Activated T-cell treated with anti-CD3 and anti-CD28 coated beads, Interleukin-2, amount 50 U/mL, for 1 hour (primary cell): Measurements from ENCODE around the gene DOCK1.

Source experiments
- DNase-seq: peaks from one replicate; pipeline ENCODE4 v3.0.0-alpha.2; 2020

Gene DOCK1

DNA sequence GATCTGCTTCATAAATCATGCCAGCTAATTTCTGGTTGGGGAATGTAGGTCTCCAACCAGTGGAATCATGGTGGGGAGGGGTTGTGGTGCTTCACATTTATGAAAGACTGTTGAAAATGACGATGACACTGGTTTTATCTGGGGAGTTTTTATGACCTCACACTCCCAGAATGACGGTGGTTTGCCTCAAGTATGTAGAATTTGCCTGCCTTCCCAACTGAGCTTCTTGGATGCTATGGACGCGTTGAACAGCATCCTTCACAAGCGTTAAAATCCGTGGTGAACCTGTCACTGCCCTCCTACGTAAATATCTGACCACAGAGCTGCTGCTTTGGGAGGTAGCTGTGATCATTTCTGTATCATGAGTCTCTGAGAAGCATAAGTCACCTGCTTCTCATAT lies 287.9 kb downstream of the DOCK1 start:
- DNase-seq: no peak

GRCh38 chr10:127194111-127194510 lies 288.9 kb downstream of the DOCK1 start:
- DNase-seq: no peak

GRCh38 chr10:127194599-127194998 lies 289.4 kb downstream of the DOCK1 start:
- no peak for DNase-seq

DNA sequence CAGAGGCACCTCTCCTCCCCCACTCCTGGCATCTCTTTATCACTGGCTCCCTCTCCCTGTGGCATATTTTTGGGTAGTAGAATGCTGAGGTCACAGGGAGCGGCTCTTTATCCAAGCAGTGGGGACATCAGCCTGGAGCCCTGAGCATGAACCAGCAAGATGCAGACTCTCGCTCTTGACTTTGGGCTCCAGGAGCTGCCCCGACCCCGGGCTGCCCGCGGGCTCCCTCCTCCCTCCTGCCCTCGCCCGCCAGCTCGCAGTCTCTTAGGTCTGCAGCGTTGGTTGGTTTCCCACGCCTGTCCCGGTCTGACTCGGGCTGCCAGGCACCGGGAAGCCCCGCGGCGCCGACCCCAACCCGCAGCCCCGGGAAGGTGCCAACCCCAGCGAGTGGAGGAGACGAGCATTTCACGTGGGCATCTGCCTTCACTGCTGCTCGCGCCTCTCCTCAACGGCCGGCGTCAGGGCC lies 289.8 kb downstream of the DOCK1 start:
- no peak for DNase-seq

DNA sequence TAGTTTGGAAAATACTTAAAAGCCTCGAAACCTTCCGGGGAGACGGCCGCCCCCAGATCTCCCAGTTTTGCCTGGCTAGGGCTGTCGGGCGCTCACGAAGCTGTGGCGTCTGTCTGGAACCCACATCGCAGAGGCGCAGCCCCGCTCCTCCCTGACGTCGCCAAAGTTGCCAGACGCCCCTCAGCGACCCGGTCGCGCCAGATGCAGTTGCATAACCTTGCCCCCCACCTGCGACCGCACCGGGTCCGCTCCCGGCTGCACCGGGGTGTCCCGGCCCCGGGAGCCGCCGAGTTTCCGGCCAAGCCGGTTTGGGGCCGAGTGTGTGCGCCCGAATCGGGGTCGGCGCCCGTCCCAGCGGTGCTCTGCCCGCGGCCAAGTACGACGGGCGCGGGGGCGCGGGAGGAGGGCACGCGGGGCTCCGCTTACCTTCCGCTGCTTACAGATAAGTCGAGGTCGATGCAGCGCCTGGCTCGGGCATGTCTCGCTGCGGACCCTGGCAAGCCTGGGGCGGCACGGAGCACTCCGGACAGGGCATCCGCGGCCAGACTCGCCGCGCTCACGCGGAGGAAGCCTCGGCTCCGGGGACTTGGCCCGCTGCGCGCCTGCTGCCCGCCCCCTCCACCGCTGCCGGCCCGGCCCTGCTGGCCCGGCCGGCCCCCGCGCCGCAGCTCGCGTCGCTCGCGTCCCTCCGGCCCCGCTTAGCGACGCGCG lies 290.5 kb downstream of the DOCK1 start:
- DNase-seq: no peak

- DNase-seq: no peak
These were observed 291.3 kb downstream of the DOCK1 start, which contains the start of gene INSYN2A for GRCh38 chr10:127196282-127197153. Gene INSYN2A (minus strand): TSS chr10:127196591. CDS start chr10:127176395, 20,196 bp downstream.

DNA sequence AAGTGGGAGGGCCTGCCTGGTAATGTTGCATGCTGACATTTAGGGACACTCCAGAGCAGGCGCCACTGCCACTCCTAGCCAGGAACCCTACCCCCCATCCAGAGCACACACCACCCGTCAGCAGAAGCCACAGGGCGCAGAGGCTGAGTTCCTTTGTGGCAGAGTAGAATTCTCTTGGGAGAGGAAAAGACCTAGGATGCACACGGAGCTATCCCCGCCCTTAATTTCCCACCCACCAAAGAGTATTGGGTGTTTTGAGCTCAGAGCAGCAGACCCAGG lies 291.9 kb downstream of the DOCK1 start:
- no peak for DNase-seq

GRCh38 chr10:127198307-127198706 lies 293.1 kb downstream of the DOCK1 start:
- no peak for DNase-seq

GRCh38 chr10:127198721-127199120 lies 293.5 kb downstream of the DOCK1 start:
- no peak for DNase-seq

GRCh38 chr10:127200646-127201045 lies 295.4 kb downstream of the DOCK1 start:
- DNase-seq: no peak

- no peak for DNase-seq
These were observed 297.8 kb downstream of the DOCK1 start for GRCh38 chr10:127203067-127203466.

DNA sequence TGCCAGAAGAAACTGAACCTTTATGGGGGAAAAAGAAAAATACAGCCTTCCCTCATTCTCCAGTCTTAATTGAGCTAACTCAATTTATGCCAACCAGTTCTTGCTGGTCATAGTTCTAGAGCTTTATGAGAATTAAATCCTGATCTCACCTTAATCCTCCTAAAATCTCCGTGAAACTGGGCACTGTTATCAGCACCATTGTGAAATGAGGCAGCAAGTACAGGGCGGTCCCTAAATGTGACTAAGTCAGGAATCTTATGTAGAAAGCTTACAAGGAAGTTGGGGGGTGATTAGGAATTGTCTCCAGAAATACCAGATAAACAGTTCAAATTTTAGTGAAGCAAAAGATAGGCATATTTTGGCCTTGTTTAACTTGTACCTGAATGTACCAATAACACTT lies 301.9 kb downstream of the DOCK1 start:
- DNase-seq: no peak

DNA sequence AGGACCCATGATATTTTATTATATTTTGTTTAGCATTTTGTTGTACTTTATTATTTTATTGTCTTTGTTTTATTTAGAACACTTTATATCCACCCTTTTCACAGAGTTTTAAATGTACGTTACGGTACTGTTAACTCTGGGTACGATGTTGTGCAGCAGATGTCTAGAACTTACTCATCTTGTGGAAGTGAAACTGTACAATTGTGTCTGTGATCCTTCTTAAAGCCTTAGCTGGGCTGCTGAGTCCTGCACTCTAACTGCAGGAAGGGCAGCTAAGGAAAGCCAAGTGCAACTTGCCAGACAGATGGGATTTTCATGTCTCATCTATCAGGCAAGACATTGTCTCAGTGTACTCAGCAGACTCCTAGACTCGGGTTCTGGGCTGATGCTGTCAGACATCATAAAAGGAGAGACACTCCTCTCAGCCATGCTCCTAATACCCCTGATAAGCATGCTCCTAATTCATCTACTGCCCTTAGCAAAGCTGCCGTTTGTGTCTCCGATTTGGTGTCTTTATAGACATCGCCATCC lies 305.8 kb downstream of the DOCK1 start:
- DNase-seq: no peak

DNA sequence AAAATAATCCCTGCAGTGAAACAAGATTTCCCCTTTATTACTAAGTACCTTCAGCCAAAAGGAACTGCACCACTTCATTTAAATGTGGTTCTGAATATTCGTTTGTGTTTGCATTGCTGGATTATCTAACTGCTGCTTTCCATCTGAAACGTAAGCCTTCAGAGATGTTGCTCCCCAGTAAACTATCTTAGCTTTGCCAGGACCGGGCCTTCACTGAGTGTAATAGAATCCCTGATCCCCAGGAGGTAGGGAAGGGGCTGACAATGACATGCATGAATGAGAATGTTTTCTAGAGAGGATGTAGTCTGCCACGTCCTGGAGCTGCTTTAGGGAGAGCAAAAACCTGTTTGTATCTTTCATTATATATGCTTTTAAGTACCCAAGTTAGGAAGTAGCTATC lies 310.6 kb downstream of the DOCK1 start:
- no peak for DNase-seq

GRCh38 chr10:127216274-127216673 lies 311.0 kb downstream of the DOCK1 start:
- no peak for DNase-seq

DNA sequence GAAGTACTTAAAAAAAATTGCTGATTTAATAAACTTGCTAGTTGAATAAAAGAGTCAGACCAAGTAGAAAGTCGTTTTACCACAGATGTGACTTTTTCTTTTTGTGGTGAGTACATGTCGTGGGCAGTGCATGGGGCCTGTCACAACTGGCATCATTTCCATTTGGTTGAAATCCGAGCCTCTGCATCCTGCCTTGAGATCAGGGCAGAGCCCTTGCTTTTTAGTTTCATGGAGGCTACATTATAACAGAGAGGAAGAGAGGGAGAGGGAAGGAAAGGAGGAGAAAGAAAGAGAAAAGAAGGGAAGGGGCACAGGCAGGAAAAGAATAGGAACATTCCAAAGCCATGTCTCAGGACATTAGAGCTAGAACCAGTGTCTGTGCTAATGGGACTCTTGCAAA lies 311.6 kb downstream of the DOCK1 start:
- DNase-seq: no peak

DNA sequence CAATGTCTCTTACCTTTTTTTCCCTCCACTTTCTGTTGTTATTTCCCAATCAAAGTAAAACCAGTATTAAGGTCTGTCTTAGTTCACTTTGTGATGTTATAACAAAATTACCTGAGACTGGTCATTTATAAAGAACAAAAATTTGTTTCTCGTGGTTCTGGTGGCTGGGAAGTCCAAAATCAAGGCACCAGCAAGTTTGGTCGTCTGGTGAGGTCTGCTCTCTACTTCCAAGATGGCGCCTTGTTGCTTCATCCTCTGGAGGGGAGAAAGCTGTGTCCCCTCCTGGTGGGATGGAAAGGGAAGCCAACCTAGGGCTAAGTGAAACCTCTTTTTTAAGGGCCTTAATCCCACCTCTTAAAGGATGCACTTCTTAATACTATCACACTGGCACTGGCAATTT lies 313.4 kb downstream of the DOCK1 start:
- no peak for DNase-seq

GRCh38 chr10:127221281-127221680 lies 316.1 kb downstream of the DOCK1 start:
- DNase-seq: no peak

DNA sequence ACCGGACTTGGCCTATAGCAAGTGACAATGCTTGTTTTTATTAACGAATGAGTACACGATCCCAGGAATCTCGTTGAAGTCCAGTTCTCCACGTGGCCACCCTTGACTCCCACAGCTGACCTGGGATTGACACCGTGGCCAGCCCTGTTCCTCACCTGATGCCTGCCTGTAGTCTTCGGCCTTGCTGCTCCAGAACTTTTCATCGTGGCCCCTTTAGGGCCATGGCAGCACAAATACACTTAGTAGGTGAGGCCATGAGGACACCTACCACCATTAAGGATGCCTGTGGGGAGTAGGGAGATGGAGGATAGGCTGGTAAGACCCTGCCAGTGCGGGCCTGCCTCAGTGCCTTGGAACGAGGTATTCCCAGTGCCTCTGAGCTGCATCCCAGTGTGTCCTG lies 321.8 kb downstream of the DOCK1 start:
- DNase-seq: no peak

- DNase-seq: no peak
These were observed 322.4 kb downstream of the DOCK1 start for GRCh38 chr10:127227663-127228062.

DNA sequence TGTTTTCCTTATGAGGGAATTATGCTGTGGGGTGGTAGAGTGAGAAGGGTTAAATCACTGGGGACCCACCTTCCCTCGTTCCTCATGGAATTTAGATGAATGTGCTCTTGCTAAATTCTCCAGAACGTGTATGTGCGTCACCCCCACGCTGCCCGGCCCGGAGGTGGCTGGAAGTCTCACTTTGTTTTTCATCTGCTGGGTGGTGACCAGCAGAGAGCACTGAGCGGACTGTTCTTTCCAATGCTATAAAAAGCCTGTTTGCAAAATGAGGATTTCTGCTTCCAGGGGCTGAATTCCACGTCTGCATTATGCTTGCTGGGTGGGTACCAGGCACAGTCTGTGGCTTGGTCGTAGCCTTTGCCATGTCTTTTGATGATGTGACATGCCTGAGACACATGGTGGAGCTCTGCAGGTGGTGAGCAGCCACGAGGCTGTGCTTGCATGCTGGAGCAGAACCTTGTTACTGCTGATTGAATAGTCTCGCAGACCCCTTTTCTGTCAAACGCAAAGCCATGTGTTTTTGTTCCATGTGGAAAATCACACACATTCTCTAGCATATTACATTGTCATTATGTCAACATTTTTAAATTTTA lies 323.1 kb downstream of the DOCK1 start:
- DNase-seq: no peak

GRCh38 chr10:127234306-127234800 lies 329.1 kb downstream of the DOCK1 start:
- DNase-seq: no peak

- DNase-seq: no peak
These were observed 331.0 kb downstream of the DOCK1 start for GRCh38 chr10:127236266-127236665.

GRCh38 chr10:127242914-127243313 lies 337.7 kb downstream of the DOCK1 start:
- no peak for DNase-seq
